ENCODE results near the gene PPFIA4. TPM values are rescaled to one million over a fixed set of nuclear protein-coding genes. Genes with fewer than 3 reads are reported as not detected.

PPFIA4 gene
- total and polyA plus RNA-seq, 2 of the 4 experiments (the other 2 are of a cell fraction), result 5.4 to 13.7 TPM

GRCh38 chr1:203056516-203056915, 30.2 kb downstream of the PPFIA4 start:
- intact Hi-C loops (cut with micrococcal nuclease) (no loop called here), in situ Hi-C loops (cut with MboI; ENCODE audit: low sequenced_read_pairs) (no loop called here), dilution Hi-C loops (cut with HindIII; ENCODE audit: low sequenced_read_pairs, unreplicated experiment) (no loop called here)
- H3K27me3 ChIP-seq (ENCODE audit: control insufficient read depth, insufficient read depth, low read length), result peaks cover 3% of the 10 kb centered on the region; the same call in 1 of the 2 replicates
- no peaks in the 10 kb centered on the region for H4K20me1 ChIP-seq (ENCODE audit: insufficient read depth, low read length)
- no peak overlapping the region for H3K9ac ChIP-seq (ENCODE audit: low read depth, low read length)
- no peak overlapping the region for H3K23ac ChIP-seq (ENCODE audit: low read depth, low read length)
- H2AK5ac ChIP-seq (ENCODE audit: low read depth, low read length), result no peak overlapping the region
- H3K14ac ChIP-seq (replicated peaks; ENCODE audit: low read depth, low read length), result no peak overlapping the region
- H2BK15ac ChIP-seq (ENCODE audit: low read depth, low read length), result no peak overlapping the region
- no TSS peak for BruUV-seq (replicated peaks)
- no peak overlapping the region for H3K4ac ChIP-seq (ENCODE audit: low read depth, low read length)
- no peak overlapping the region for H3K27ac ChIP-seq (ENCODE audit: insufficient read depth, low read length)
- H2BK5ac ChIP-seq (ENCODE audit: low read depth, low read length, poor library complexity, severe bottlenecking), result no peak overlapping the region
- POLR2A ChIA-PET (ENCODE audit: unreplicated experiment), result no interaction called here
- 100% methylated on average over 2 of the region's 6 CpGs; no CpG with 5 or more reads in 1 of the 2 experiments for WGBS, 2 experiments (ENCODE audit: extremely low coverage in 2 of 2, insufficient read length in 1 of 2)
- CTCF ChIA-PET, result no interaction called here
- no peak overlapping the region for H4K5ac ChIP-seq (ENCODE audit: low read depth, low read length)
- H2BK20ac ChIP-seq (ENCODE audit: low read depth, low read length), result no peak overlapping the region
- no peak overlapping the region for H2AFZ ChIP-seq (replicated peaks; ENCODE audit: low read length, poor library complexity)
- H3K36me3 ChIP-seq (ENCODE audit: control insufficient read depth, insufficient read depth, low read length), result peaks cover 21% of the 10 kb centered on the region
- H3K9me3 ChIP-seq (ENCODE audit: control insufficient read depth, insufficient read depth, low read length), result no peaks in the 10 kb centered on the region
- H2AK9ac ChIP-seq (replicated peaks; ENCODE audit: low read depth, low read length, poor library complexity), result no peak overlapping the region
- H3K18ac ChIP-seq (ENCODE audit: low read depth, low read length), result no peak overlapping the region
- H4K91ac ChIP-seq (ENCODE audit: insufficient read depth, low read depth, low read length), result no peak overlapping the region
- H3K4me2 ChIP-seq (ENCODE audit: low read depth, low read length), result no peak overlapping the region
- H4K8ac ChIP-seq (ENCODE audit: low read depth in 2 of 2, low read length in 2 of 2), result no peak overlapping the region
- TF ChIP-seq CEBPB (IDR thresholded peaks at IDR 0.05; ENCODE audit: low read depth, low read length), result no peak
- TF ChIP-seq BHLHE40 (IDR thresholded peaks at IDR 0.05; ENCODE audit: low read depth, low read length), result no peak
- no peak for TF ChIP-seq CHD1 (IDR thresholded peaks at IDR 0.05; ENCODE audit: low read depth, low read length)
- no peak for TF ChIP-seq SMC3 (IDR thresholded peaks at IDR 0.05; ENCODE audit: low read depth, low read length)
- no peak for TF ChIP-seq RAD21 (IDR thresholded peaks at IDR 0.05; ENCODE audit: low read length)
- TF ChIP-seq RCOR1 (IDR thresholded peaks at IDR 0.05; ENCODE audit: insufficient replicate concordance, low read length), result no peak
- TF ChIP-seq USF2 (IDR thresholded peaks at IDR 0.05; ENCODE audit: low read depth, low read length), result no peak
- no peak for TF ChIP-seq MAFK (IDR thresholded peaks at IDR 0.05; ENCODE audit: low read depth, low read length)
- H3K9me1 ChIP-seq (ENCODE audit: insufficient read depth, low read length), result no peaks in the 10 kb centered on the region
- no peak for DNase-seq
- H3K56ac ChIP-seq (ENCODE audit: extremely low read depth, insufficient read depth, low read length), result no peak overlapping the region
- peaks cover 3% of the 10 kb centered on the region; the same call in 1 of the 2 replicates for H3K4me1 ChIP-seq (ENCODE audit: control insufficient read depth, insufficient read depth, low read length)
- H2BK120ac ChIP-seq (ENCODE audit: low read depth, low read length), result no peak overlapping the region
- no peak overlapping the region for H3K4me3 ChIP-seq (ENCODE audit: insufficient read depth, low read depth, low read length)
- ATAC-seq (ENCODE audit: low read depth), result no peak
- H3K79me1 ChIP-seq (ENCODE audit: low read depth in 1 of 2, low read length in 2 of 2), result no peaks in the 10 kb centered on the region
